Measurements from ENCODE around the gene GORAB.

Gene GORAB

GRCh38 chr1:170590921-170591705, 59.1 kb downstream of the GORAB start:
- DNase-seq, result no peak

GRCh38 chr1:170592591-170593111, 60.7 kb downstream of the GORAB start:
- DNase-seq, result no peak

- DNase-seq, result no peak
Observed at GRCh38 chr1:170593173-170594011, 61.4 kb downstream of the GORAB start.

- no peak for DNase-seq
Observed at GRCh38 chr1:170594066-170594626, 62.2 kb downstream of the GORAB start.

GRCh38 chr1:170596701-170597100, 64.7 kb downstream of the GORAB start:
- DNase-seq, result no peak

GRCh38 chr1:170598618-170599017, 66.7 kb downstream of the GORAB start:
- no peak for DNase-seq

GRCh38 chr1:170599033-170599432, 67.1 kb downstream of the GORAB start:
- DNase-seq, result no peak

- no peak for DNase-seq
Observed at GRCh38 chr1:170601866-170602265, 69.9 kb downstream of the GORAB start.
